Suprapubic skin (tissue), 4 donors: ENCODE measurements around the gene GRAMD4. TPM values are rescaled to one million over a fixed set of nuclear protein-coding genes. Genes with fewer than 3 reads are reported as not detected.
"Not testable (repeated sequence)": the region's sequence is repeated elsewhere in the genome, so short reads cannot be mapped to it uniquely, and the experiment has no call there.

ENCODE experiments used
- DNase-seq, 2 donors: peaks; one replicate each; pipeline ENCODE4 v3.0.0-alpha.2; 2019; ENCODE audit warnings: low spot score in 2 of 2
- H3K27ac ChIP-seq: fragments of 200-600 bp; sonication (generic); one replicate; pipeline ENCODE4 v1.5.1; 2019
- H3K27me3 ChIP-seq: fragments of 200-600 bp; sonication (generic); one replicate; pipeline ENCODE4 v1.5.1; 2019
- H3K36me3 ChIP-seq: fragments of 200-600 bp; sonication (generic); one replicate; pipeline ENCODE4 v1.5.1; 2019
- H3K4me1 ChIP-seq: fragments of 200-600 bp; sonication (generic); one replicate; pipeline ENCODE4 v1.5.1; 2019
- H3K4me3 ChIP-seq: fragments of 200-600 bp; sonication (generic); one replicate; pipeline ENCODE4 v1.5.1; 2019; ENCODE audit warnings: mild to moderate bottlenecking
- H3K9me3 ChIP-seq: fragments of 200-600 bp; sonication (generic); one replicate; pipeline ENCODE4 v1.5.1; 2019
- EP300 ChIP-seq: sonication (generic); formaldehyde crosslinking; IDR thresholded peaks from one replicate; pipeline ENCODE4 v1.6.1; 2017; ENCODE audit warnings: antibody characterized with exemption
- POLR2A ChIP-seq, 2 donors: fragments of 450-650 bp; IDR thresholded peaks; one replicate each; pipeline ENCODE4 v1.6.1; 2017; ENCODE audit warnings: antibody characterized with exemption in 2 of 2, mild to moderate bottlenecking in 2 of 2, moderate library complexity in 2 of 2
- POLR2AphosphoS5 ChIP-seq, 3 donors: sonication (generic); formaldehyde crosslinking; IDR thresholded peaks; one replicate each; pipeline ENCODE4 v1.6.1; 2017; ENCODE audit warnings: antibody characterized with exemption in 3 of 3
- WGBS: methylation state at CpG from one replicate; pipeline ENCODE4 v1.1.5; 2018; 5-methylcytosine and 5-hydroxymethylcytosine counted together
- total RNA-seq, 4 donors: library from RNA; depleted of rRNA; stranded (reverse); fragments of >200 nt; gene quantifications; one replicate each; pipeline ENCODE4 v1.1.0, GENCODE V29; 2016
- TF ChIP-seq, protein P1 (sequence below), 2 donors: fragments of 200-600 bp in 1 of 2; fragments of 450-650 bp in 1 of 2; sonication (generic) in 1 of 2; IDR thresholded peaks; one replicate each; pipeline ENCODE4 v1.5.1; 2016 to 2019; ENCODE audit warnings: antibody characterized with exemption in 2 of 2, mild to moderate bottlenecking in 1 of 2, moderate library complexity in 1 of 2

GRAMD4 gene
- total RNA-seq, 4 donors from 2014 or later: 64.1 to 230 (median 164) TPM

DNA sequence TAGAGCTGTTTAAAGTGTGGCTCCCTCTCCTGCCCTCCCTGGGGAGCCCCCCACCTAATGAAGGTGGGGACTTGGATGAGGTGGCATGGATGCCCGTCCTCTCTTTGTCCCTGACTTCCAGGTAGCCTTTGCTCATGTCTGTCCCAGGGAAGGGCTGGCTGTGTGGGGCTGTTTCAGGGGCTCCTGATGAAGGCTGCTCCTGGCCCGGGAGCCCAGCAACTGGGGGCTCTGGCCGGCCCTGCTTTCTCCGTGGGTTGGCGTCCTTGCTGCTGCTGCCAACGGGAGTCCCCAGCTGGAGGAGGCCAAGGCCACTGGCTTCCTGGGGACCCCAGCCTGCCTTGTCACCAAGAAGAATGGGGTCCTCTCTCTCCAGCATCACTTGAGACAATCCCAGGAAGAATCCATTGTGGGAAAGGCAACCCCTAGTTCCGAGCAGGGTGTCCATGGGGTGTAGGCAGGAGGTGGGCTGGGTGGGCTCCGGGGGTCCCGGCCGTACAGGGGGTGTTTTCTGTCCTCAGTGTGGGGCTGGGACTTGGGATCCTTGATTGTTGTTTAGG lies 13.2 kb downstream of the GRAMD4 start:
- no peak for DNase-seq
- Histone ChIP-seq H3K27me3 (no peaks in the 10 kb centered on the region), H3K36me3 (peaks cover 9% of the 10 kb centered on the region), H3K9me3 (no peaks in the 10 kb centered on the region), H3K27ac (peak overlapping the region; percentile 15), H3K4me3 (no peak overlapping the region), H3K4me1 (peaks cover 25% of the 10 kb centered on the region)
- WGBS: 94% methylated on average over 5 of the region's 10 CpGs
- no peak for TF ChIP-seq EP300
- no peak for TF ChIP-seq POLR2AphosphoS5 (IDR thresholded peaks at IDR 0.05)
- no peak for TF ChIP-seq POLR2A (IDR thresholded peaks at IDR 0.05)
- TF ChIP-seq, protein P1, sequence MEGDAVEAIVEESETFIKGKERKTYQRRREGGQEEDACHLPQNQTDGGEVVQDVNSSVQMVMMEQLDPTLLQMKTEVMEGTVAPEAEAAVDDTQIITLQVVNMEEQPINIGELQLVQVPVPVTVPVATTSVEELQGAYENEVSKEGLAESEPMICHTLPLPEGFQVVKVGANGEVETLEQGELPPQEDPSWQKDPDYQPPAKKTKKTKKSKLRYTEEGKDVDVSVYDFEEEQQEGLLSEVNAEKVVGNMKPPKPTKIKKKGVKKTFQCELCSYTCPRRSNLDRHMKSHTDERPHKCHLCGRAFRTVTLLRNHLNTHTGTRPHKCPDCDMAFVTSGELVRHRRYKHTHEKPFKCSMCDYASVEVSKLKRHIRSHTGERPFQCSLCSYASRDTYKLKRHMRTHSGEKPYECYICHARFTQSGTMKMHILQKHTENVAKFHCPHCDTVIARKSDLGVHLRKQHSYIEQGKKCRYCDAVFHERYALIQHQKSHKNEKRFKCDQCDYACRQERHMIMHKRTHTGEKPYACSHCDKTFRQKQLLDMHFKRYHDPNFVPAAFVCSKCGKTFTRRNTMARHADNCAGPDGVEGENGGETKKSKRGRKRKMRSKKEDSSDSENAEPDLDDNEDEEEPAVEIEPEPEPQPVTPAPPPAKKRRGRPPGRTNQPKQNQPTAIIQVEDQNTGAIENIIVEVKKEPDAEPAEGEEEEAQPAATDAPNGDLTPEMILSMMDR (IDR thresholded peaks at IDR 0.05): no peak

DNA sequence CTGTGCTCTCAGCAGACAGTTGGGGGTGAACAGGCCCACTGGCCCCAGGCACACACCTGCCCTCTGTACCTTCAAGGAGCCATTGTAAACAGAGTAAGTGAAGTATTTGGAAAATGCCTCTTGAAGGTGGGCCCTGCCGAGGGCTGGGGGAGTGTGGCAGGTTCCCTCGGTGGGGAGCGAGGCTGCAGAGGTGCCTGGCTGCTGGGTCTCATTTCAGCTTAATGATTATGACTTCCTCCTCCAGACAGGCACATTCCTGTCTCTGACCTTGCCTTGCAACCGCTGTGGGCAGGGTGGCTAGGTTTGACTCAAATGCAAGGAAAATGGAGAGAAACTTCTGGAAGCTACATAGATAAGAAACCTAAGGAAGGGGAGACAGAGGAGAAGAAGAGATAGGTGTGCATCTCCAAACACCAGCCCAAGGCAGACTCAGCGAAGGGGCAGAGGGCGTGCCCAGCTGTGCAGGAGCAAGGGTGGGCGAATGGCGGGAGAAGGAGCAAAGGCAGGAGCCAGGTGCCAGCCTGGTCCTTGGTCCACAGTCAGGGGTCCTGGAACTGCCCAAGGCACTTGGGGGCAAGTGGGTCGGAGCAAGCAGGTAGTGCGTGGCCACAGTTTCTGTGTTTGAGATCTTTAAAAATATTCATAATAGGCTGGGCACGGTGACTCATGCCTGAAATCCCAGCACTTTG lies 14.0 kb downstream of the GRAMD4 start:
- Histone ChIP-seq H3K27ac (no peak overlapping the region), H3K4me1 (peaks cover 25% of the 10 kb centered on the region)

DNA sequence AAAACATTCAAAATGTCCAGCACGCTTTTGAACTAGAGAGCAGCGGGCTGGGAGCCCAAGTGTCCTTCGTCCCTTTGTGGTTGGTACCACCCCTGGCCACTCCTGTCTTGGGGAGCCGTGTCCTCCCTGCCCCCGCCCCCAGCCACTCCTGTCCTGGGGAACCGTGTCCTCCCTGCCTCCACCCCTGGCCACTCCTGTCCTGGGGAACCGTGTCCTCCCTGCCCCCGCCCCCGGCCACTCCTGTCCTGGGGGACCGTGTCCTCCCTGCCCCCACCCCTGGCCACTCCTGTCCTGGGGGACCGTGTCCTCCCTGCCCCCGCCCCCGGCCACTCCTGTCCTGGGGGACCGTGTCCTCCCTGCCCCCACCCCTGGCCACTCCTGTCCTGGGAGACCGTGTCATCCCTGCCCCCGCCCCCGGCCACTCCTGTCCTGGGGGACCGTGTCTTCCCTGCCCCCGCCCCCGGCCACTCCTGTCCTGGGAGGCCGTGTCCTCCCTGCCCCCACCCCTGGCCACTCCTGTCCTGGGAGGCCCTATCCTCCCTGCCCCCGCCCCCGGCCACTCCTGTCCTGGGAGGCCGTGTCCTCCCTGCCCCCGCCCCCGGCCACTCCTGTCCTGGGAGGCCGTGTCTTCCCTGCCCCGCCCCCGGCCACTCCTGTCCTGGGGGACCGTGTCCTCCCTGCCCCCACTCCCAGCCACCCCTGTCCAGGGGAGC lies 14.9 kb downstream of the GRAMD4 start:
- not testable (repeated sequence) for DNase-seq
- H3K4me1 ChIP-seq: peaks cover 25% of the 10 kb centered on the region

More for the DNA sequence above, 14.0 kb downstream of the GRAMD4 start:
- no peaks in the 10 kb centered on the region for H3K27me3 ChIP-seq
- no peak for DNase-seq
- TF ChIP-seq POLR2A (IDR thresholded peaks at IDR 0.05): no peak
- no peak for TF ChIP-seq EP300
- no peak for TF ChIP-seq POLR2AphosphoS5 (IDR thresholded peaks at IDR 0.05)
- TF ChIP-seq, protein P1 (IDR thresholded peaks at IDR 0.05): no peak
- H3K4me3 ChIP-seq: no peak overlapping the region
- H3K9me3 ChIP-seq: no peaks in the 10 kb centered on the region
- WGBS: 80% methylated on average over 11 of the region's 11 CpGs
- H3K36me3 ChIP-seq: peaks cover 9% of the 10 kb centered on the region

DNA sequence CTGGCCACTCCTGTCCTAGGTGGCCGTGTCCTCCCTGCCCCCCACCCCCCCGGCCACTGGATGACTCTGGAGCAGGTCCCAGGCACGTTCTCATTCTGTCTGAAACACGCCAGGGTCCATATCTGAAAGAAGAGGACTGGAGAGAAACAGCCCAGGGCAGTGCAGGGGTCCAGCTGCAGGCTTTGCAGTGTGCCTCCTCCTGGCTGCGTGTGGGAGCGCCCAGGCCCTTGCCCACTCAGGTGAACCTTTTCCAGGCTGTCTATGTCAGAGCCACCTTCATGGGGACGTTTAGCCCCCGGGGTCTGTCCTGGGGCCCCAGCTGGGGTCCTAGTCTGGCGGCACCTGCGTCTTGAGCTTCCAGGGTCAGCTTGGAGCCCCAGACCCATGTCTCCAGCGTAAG lies 15.6 kb downstream of the GRAMD4 start:
- TF ChIP-seq POLR2AphosphoS5 (IDR thresholded peaks at IDR 0.05): no peak
- TF ChIP-seq, protein P1 (IDR thresholded peaks at IDR 0.05): no peak
- Histone ChIP-seq H3K4me1 (peaks cover 25% of the 10 kb centered on the region), H3K27ac (no peak overlapping the region), H3K27me3 (no peaks in the 10 kb centered on the region), H3K36me3 (peaks cover 8% of the 10 kb centered on the region), H3K9me3 (no peaks in the 10 kb centered on the region), H3K4me3 (no peak overlapping the region)
- no peak for DNase-seq
- WGBS: no CpG with 5 or more reads among the region's 11 CpGs

More for the DNA sequence above, 14.9 kb downstream of the GRAMD4 start:
- WGBS: 69% methylated on average over 10 of the region's 30 CpGs
- H3K27me3 ChIP-seq, H3K4me3 ChIP-seq, H3K9me3 ChIP-seq, H3K27ac ChIP-seq: not testable (repeated sequence)
- H3K36me3 ChIP-seq: peaks cover 13% of the 10 kb centered on the region

DNA sequence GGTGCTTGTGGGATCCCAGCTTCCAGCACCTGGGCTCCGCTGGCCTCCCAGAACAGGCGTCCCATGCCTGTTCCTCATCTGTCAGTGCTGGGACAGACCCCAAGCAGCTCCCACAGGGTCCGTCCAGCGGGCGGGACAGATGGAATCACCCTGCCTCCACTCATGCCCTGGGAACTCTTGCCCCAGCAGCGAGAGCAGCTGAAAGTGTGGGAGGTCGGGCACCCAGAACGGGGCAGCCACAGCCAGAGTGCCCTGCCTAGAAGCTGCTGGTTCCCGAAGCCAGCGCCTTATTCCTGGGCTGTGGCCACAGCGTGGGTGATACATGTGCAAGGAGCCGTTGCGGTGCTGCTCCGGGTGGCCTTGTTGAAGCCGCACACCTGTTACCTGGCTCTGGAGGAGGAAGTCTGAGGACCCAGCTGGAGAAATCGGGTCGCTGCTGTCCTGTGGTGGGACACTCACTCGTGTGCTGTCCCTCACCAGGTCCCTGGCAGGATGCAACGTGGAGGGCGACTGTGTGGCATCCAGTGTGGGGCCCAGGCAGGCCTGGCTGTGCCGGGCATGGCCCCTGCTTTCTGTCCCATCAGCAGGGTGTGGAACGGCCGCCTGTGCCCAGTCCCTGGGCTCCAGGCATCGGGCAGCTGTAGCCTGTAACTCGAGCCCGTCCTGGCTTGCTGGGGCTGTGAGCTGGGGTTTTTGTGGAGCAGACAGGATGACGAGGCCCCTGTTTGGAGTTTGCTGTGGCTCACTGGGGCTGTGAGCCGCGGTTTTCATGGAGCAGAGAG lies 16.2 kb downstream of the GRAMD4 start:
- DNase-seq: no peak
- 72% methylated on average over 4 of the region's 29 CpGs for WGBS
- no peaks in the 10 kb centered on the region for H3K27me3 ChIP-seq
- no peaks in the 10 kb centered on the region for H3K9me3 ChIP-seq
- peaks cover 4% of the 10 kb centered on the region for H3K36me3 ChIP-seq
- H3K27ac ChIP-seq: no peak overlapping the region
- H3K4me1 ChIP-seq: peaks cover 25% of the 10 kb centered on the region
- no peak for TF ChIP-seq EP300
- TF ChIP-seq, protein P1 (IDR thresholded peaks at IDR 0.05): no peak
- TF ChIP-seq POLR2AphosphoS5 (IDR thresholded peaks at IDR 0.05): no peak
- no peak for TF ChIP-seq POLR2A (IDR thresholded peaks at IDR 0.05)
- H3K4me3 ChIP-seq: no peak overlapping the region
